ENCODE results near the gene LARGE2. TPM values are rescaled to one million over a fixed set of nuclear protein-coding genes. Genes with fewer than 3 reads are reported as not detected.

Gene LARGE2
- total RNA-seq, 5 donors from 2014 or later (not counting 1 experiment from before 2014, with no cell fraction given) = 2.5 to 9.6 (median 5.1) TPM

DNA sequence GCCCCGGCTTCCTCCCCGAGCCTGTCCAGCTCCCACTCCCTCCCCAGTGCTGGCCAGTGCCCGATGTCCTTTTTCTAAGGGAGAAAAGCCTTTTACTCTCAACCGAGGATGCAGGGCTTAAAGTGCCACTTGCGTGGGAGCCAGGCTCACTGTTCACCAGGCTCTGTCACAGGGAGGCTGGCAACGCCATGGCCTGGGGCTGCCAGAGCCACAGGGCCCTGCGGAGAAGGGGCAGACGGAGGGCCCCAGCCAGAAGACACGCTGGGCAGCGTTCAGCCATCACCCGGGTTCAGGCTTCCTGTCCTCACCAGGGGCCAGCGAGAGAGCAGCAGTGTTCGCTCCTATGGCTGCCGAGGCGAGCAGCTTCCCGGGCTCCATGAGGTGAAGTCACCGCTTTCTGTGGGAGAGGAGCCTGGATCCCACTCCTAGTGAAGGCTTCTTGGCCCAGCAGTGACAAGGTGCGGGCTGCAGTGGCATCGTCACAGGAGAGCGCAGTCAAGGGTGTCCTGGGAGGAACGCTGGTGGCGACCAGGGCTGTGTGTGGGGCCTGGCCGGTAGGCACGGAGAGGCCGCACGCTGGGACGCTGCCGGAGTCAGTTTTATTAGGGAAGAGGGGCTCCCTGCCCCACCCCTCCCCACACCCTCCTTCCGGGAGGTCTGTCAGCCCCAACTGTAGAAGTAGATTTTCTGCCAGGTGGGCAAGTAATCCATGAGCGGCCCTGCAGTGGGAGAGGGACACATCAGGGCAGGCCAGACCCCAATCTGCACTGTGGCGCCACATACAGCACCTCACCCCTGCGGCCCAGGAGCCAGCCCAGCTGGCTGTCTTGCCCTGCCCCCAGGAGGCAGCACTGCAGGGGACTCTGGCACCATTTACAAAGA, 12.6 kb upstream of the LARGE2 start:
- Mint-ChIP-seq H3K27ac (no peak overlapping the region), H3K4me3 (no peak overlapping the region), H3K4me1 (peaks cover 8 to 14% (median 14%) of the 10 kb centered on the region in 3 donors), H3K36me3 (peaks cover 9% of the 10 kb centered on the region), H3K27me3 (no peaks in the 10 kb centered on the region), H3K9me3 (no peaks in the 10 kb centered on the region)
- WGBS (ENCODE audit: insufficient coverage) = 90% methylated on average over 23 of the region's 32 CpGs
- DNase-seq (no peak), ATAC-seq (replicated peaks in 1 of 4) (no peak)
- ChIA-PET CTCF (no interaction called here), POLR2A (interaction anchor here in 1 of 2 donors (0.5 kb wide), 1 partner anchor 1796 kb away, joined by 4 read pairs; no protein-coding TSS in a partner anchor)
- Histone ChIP-seq H3K27ac (ENCODE audit: low read length) (no peak overlapping the region), H3K36me3 (ENCODE audit: control insufficient read depth in 2 of 2, extremely low read depth in 1 of 2, insufficient read depth in 1 of 2, low read length in 1 of 2) (peaks cover 19 to 56% of the 10 kb centered on the region in 2 donors), H3K4me1 (ENCODE audit: control insufficient read depth in 1 of 2, extremely low read depth in 1 of 2, insufficient read depth in 2 of 2, low read length in 2 of 2) (peaks cover 0 to 17% of the 10 kb centered on the region in 2 experiments), H3K9me3 (no peaks in the 10 kb centered on the region), H3K27me3 (replicated peaks in 1 of 2; ENCODE audit: control insufficient read depth in 2 of 2, extremely low read depth in 1 of 2, insufficient read depth in 2 of 2, low read length in 1 of 2) (no peaks in the 10 kb centered on the region), H3K4me3 (ENCODE audit: control insufficient read depth in 1 of 2, extremely low read depth in 1 of 2, low read length in 1 of 2) (no peak overlapping the region)

DNA sequence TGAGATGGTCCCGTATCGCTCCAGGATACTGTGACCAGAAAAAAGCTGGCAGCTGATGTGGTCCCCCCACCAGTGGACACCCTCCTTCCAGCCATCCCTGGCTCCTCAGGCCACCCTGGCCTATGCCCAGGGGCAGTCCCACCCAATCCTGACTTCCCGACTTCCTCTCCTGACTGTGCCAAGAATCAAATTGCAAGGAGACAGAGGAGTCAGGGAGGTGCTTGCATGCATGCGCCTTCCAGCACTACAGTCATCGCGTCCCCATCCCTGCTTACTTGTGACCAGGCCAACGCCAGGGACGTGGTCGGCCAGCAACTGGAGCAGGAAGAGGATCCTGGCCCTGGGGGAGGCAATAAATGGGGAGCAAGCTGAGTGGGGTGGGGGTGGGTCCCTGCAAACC, 11.8 kb upstream of the LARGE2 start:
- Mint-ChIP-seq H3K27ac (no peak overlapping the region), H3K4me3 (no peak overlapping the region), H3K4me1 (peaks cover 9 to 16% (median 16%) of the 10 kb centered on the region in 3 donors), H3K27me3 (no peaks in the 10 kb centered on the region), H3K36me3 (peaks cover 14% of the 10 kb centered on the region), H3K9me3 (no peaks in the 10 kb centered on the region)
- Histone ChIP-seq H3K4me1 (ENCODE audit: control insufficient read depth in 1 of 2, extremely low read depth in 1 of 2, insufficient read depth in 2 of 2, low read length in 2 of 2) (peaks cover 0 to 18% of the 10 kb centered on the region in 2 experiments), H3K36me3 (ENCODE audit: control insufficient read depth in 2 of 2, extremely low read depth in 1 of 2, insufficient read depth in 1 of 2, low read length in 1 of 2) (peaks cover 19 to 64% of the 10 kb centered on the region in 2 donors), H3K4me3 (ENCODE audit: control insufficient read depth in 1 of 2, extremely low read depth in 1 of 2, low read length in 1 of 2) (no peak overlapping the region), H3K27ac (ENCODE audit: low read length) (no peak overlapping the region), H3K27me3 (replicated peaks in 1 of 2; ENCODE audit: control insufficient read depth in 2 of 2, extremely low read depth in 1 of 2, insufficient read depth in 2 of 2, low read length in 1 of 2) (no peaks in the 10 kb centered on the region), H3K9me3 (no peaks in the 10 kb centered on the region)
- ChIA-PET POLR2A (no interaction called here), CTCF (no interaction called here)
- DNase-seq = no peak
- 98% methylated on average over 9 of the region's 9 CpGs for WGBS (ENCODE audit: insufficient coverage)
- no peak for ATAC-seq (replicated peaks in 1 of 4)

DNA sequence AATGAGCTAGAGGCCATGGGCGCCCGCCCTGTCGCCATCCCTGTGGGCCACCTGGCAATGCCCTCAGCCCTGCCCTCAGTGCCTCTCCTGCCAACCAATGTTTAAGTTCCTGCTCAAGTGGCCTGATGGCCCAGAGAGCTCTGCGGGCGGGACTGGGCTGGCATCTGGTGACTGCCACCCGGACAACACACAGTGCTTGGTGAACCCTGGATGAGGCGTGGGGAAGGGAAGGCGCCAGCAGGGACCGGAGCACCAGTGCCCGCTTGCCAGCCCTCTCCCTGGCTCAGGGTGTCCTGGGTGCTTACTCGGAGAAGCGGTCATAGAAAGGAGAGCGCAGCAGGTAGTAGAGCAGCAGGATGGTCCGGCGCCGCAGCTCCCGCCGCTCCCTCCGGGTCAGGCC, 8.9 kb upstream of the LARGE2 start:
- H3K4me1 Mint-ChIP-seq = peaks cover 21 to 35% (median 33%) of the 10 kb centered on the region in 3 donors
- 97% methylated on average over 11 of the region's 19 CpGs for WGBS (ENCODE audit: insufficient coverage)
- H3K27ac ChIP-seq (ENCODE audit: low read length) = no peak overlapping the region
- no peaks in the 10 kb centered on the region for H3K9me3 ChIP-seq
- no peak overlapping the region for H3K27ac Mint-ChIP-seq
- no peaks in the 10 kb centered on the region for H3K27me3 Mint-ChIP-seq
- ATAC-seq (replicated peaks in 1 of 4) = no peak
- peaks cover 19 to 72% of the 10 kb centered on the region in 2 donors for H3K36me3 ChIP-seq (ENCODE audit: control insufficient read depth in 2 of 2, extremely low read depth in 1 of 2, insufficient read depth in 1 of 2, low read length in 1 of 2)
- H3K4me3 Mint-ChIP-seq = no peak overlapping the region
- no peak for DNase-seq
- no peaks in the 10 kb centered on the region for H3K9me3 Mint-ChIP-seq
- ChIA-PET CTCF (no interaction called here), POLR2A (interaction anchor here in 1 of 2 donors (0.7 kb wide), 1 partner anchor 1960 kb away, joined by 4 read pairs; no protein-coding TSS in a partner anchor)
- H3K27me3 ChIP-seq (replicated peaks in 1 of 2; ENCODE audit: control insufficient read depth in 2 of 2, extremely low read depth in 1 of 2, insufficient read depth in 2 of 2, low read length in 1 of 2) = no peaks in the 10 kb centered on the region
- H3K4me3 ChIP-seq (ENCODE audit: control insufficient read depth in 1 of 2, extremely low read depth in 1 of 2, low read length in 1 of 2) = no peak overlapping the region
- H3K4me1 ChIP-seq (ENCODE audit: control insufficient read depth in 1 of 2, extremely low read depth in 1 of 2, insufficient read depth in 2 of 2, low read length in 2 of 2) = peaks cover 4 to 31% of the 10 kb centered on the region in 2 experiments
- H3K36me3 Mint-ChIP-seq = peaks cover 15% of the 10 kb centered on the region

DNA sequence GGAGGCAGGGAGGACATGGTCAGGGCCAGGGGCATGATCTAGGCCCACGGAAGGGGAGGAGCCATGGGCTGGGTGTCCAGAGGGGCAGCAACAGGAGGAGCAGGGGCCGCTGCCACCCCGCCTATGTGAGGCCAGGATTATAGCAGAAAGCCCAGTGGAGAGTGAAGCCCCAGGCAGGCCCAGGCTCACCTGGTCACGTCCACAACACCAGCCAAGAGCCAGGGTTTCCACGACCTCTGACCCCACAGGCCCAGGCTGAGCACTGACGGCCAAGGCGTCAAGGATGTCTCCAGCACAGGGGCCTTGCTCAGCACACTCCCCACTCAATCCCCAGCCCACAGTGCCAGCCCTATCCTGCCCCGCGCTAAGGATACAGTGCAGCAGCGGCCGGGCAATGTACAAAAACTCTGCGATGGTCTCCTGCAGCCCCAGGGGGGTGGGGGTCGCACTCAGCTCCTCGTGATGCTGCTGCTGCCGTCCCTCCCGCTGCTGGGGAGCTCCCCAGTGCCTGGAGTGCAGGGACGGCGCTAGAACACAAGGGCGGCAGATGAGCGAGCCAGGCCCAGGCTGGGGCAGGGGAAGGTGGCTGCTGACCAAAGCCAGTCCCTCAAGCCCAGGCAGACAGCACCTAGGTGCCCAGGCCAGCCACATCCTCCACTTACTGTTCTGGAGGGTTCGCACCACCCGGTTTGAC, 8.4 kb upstream of the LARGE2 start:
- Mint-ChIP-seq H3K4me1 (peaks cover 26 to 40% (median 33%) of the 10 kb centered on the region in 3 donors), H3K9me3 (no peaks in the 10 kb centered on the region), H3K4me3 (no peak overlapping the region), H3K27me3 (no peaks in the 10 kb centered on the region), H3K27ac (peak overlapping the region in 1 of 2 donors; percentile 11), H3K36me3 (peaks cover 15% of the 10 kb centered on the region)
- H3K27ac ChIP-seq (ENCODE audit: low read length) = no peak overlapping the region
- no peak for DNase-seq
- peaks cover 19 to 70% of the 10 kb centered on the region in 2 donors for H3K36me3 ChIP-seq (ENCODE audit: control insufficient read depth in 2 of 2, extremely low read depth in 1 of 2, insufficient read depth in 1 of 2, low read length in 1 of 2)
- ChIA-PET CTCF (no interaction called here), POLR2A (interaction anchor here in 1 of 2 donors (0.6 kb wide), 1 partner anchor 9 kb away, joined by 3 read pairs; no protein-coding TSS in a partner anchor)
- 93% methylated on average over 22 of the region's 22 CpGs for WGBS (ENCODE audit: insufficient coverage)
- H3K27me3 ChIP-seq (replicated peaks in 1 of 2; ENCODE audit: control insufficient read depth in 2 of 2, extremely low read depth in 1 of 2, insufficient read depth in 2 of 2, low read length in 1 of 2) = no peaks in the 10 kb centered on the region
- H3K4me3 ChIP-seq (ENCODE audit: control insufficient read depth in 1 of 2, extremely low read depth in 1 of 2, low read length in 1 of 2) = no peak overlapping the region
- H3K4me1 ChIP-seq (ENCODE audit: control insufficient read depth in 1 of 2, extremely low read depth in 1 of 2, insufficient read depth in 2 of 2, low read length in 2 of 2) = peaks cover 4 to 37% of the 10 kb centered on the region in 2 experiments
- no peak for ATAC-seq (replicated peaks in 1 of 4)
- H3K9me3 ChIP-seq = no peaks in the 10 kb centered on the region

DNA sequence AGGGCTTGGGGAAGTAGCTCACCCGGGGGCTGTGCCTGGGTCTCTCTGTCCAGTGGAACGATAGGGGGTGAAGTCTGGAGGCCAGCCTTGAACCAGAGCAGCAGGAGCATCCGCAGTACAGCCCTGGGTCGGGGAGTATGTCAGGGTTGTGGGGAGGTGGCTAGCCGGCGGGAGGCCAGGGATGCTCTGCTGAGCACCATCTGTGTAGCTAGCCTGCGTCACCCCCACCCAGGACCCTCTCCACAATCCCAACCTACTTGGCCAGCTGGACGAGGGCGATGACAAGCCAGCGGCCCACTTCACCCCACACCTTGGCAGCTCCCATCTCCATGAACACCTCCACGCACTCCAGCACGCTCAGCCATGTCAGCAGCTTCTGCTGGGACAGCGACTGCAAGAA, 7.0 kb upstream of the LARGE2 start:
- ATAC-seq (replicated peaks in 1 of 4) = no peak
- POLR2A ChIA-PET = no interaction called here
- DNase-seq = no peak
- Histone ChIP-seq H3K36me3 (ENCODE audit: control insufficient read depth in 2 of 2, extremely low read depth in 1 of 2, insufficient read depth in 1 of 2, low read length in 1 of 2) (peaks cover 19 to 57% of the 10 kb centered on the region in 2 donors), H3K4me1 (ENCODE audit: control insufficient read depth in 1 of 2, extremely low read depth in 1 of 2, insufficient read depth in 2 of 2, low read length in 2 of 2) (peaks cover 4 to 50% of the 10 kb centered on the region in 2 experiments), H3K27ac (ENCODE audit: low read length) (no peak overlapping the region), H3K9me3 (no peaks in the 10 kb centered on the region), H3K27me3 (replicated peaks in 1 of 2; ENCODE audit: control insufficient read depth in 2 of 2, extremely low read depth in 1 of 2, insufficient read depth in 2 of 2, low read length in 1 of 2) (no peaks in the 10 kb centered on the region), H3K4me3 (ENCODE audit: control insufficient read depth in 1 of 2, extremely low read depth in 1 of 2, low read length in 1 of 2) (no peak overlapping the region)
- 80% methylated on average over 5 of the region's 13 CpGs for WGBS (ENCODE audit: insufficient coverage)
- H3K27ac Mint-ChIP-seq = no peak overlapping the region
- H3K9me3 Mint-ChIP-seq = no peaks in the 10 kb centered on the region
- CTCF ChIA-PET = no interaction called here
- no peaks in the 10 kb centered on the region for H3K27me3 Mint-ChIP-seq
- peaks cover 15% of the 10 kb centered on the region for H3K36me3 Mint-ChIP-seq
- H3K4me1 Mint-ChIP-seq = peaks cover 37 to 53% (median 46%) of the 10 kb centered on the region in 3 donors
- H3K4me3 Mint-ChIP-seq = peak overlapping the region in 1 of 3 donors; percentile 31

DNA sequence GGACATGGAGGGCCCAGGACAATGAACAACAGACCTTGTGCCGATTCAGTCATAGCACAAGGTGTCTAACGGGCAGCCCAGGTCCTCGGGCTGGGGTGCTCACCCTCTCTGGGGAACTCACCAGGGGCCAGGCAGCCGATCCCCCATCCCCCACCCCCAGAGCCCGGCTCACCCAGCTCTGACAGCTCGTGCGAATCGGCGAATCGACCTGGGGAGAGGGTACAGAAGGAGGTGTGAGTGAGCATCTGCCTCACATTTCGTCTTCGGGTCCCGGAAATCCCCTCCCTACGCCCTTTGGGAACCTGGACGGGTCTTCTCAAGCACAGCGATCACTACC, 5.2 kb upstream of the LARGE2 start:
- 10% methylated on average over 4 of the region's 16 CpGs for WGBS (ENCODE audit: insufficient coverage)
- Histone ChIP-seq H3K27me3 (replicated peaks in 1 of 2; ENCODE audit: control insufficient read depth in 2 of 2, extremely low read depth in 1 of 2, insufficient read depth in 2 of 2, low read length in 1 of 2) (peaks cover 0 to 10% of the 10 kb centered on the region in 2 experiments), H3K36me3 (ENCODE audit: control insufficient read depth in 2 of 2, extremely low read depth in 1 of 2, insufficient read depth in 1 of 2, low read length in 1 of 2) (peaks cover 17 to 39% of the 10 kb centered on the region in 2 donors), H3K27ac (ENCODE audit: low read length) (peak overlapping the region; percentile 95), H3K4me1 (ENCODE audit: control insufficient read depth in 1 of 2, extremely low read depth in 1 of 2, insufficient read depth in 2 of 2, low read length in 2 of 2) (peaks cover 4 to 54% of the 10 kb centered on the region in 2 experiments), H3K9me3 (no peaks in the 10 kb centered on the region), H3K4me3 (ENCODE audit: control insufficient read depth in 1 of 2, extremely low read depth in 1 of 2, low read length in 1 of 2) (peak overlapping the region; percentile 97 to 98)
- Mint-ChIP-seq H3K9me3 (no peaks in the 10 kb centered on the region), H3K27ac (peak overlapping the region; percentile 98 to 100), H3K27me3 (peaks cover 0 to 5% of the 10 kb centered on the region in 2 donors), H3K36me3 (peaks cover 11% of the 10 kb centered on the region), H3K4me1 (peaks cover 46 to 64% (median 56%) of the 10 kb centered on the region in 3 donors), H3K4me3 (peak overlapping the region; percentile 88 to 98 (median 91))
- ChIA-PET POLR2A (interaction anchor here in 1 of 2 donors (0.6 kb wide), 1 partner anchor 69 kb away, joined by 3 read pairs; no protein-coding TSS in a partner anchor), CTCF (interaction anchor here (0.6 to 1.4 kb wide), 5 partner anchors 27 to 145 kb away, joined by 3 to 10 read pairs (median 5); no protein-coding TSS in a partner anchor)
- DNase-seq (peak in 10 of 35 experiments; percentile 18 to 38 (median 26)), ATAC-seq (replicated peaks in 1 of 4) (no peak)
